Measurements from ENCODE around the gene RAC3.

The RAC3 gene

GRCh38 chr17:82045936-82046484, 14.5 kb downstream of the RAC3 start:
- DNase-seq = no peak

- DNase-seq = no peak
Observed at GRCh38 chr17:82046903-82047302, 15.4 kb downstream of the RAC3 start.

- DNase-seq = no peak
Observed at GRCh38 chr17:82047379-82047778, 15.9 kb downstream of the RAC3 start.

- no peak for DNase-seq
Observed at GRCh38 chr17:82047914-82048570, 16.6 kb downstream of the RAC3 start.

- no peak for DNase-seq
Observed at GRCh38 chr17:82048571-82048971, 17.1 kb downstream of the RAC3 start.

GRCh38 chr17:82049106-82049505, 17.6 kb downstream of the RAC3 start:
- no peak for DNase-seq

- no peak for DNase-seq
Observed at GRCh38 chr17:82049521-82049971, 18.1 kb downstream of the RAC3 start.

GRCh38 chr17:82050152-82050760, 18.8 kb downstream of the RAC3 start:
- no peak for DNase-seq

GRCh38 chr17:82050761-82051641, 19.5 kb downstream of the RAC3 start:
- no peak for DNase-seq

GRCh38 chr17:82051776-82052637, 20.5 kb downstream of the RAC3 start, which contains the start of the genes GPS1 and RFNG:
TSS of gene GPS1 (plus strand) at chr17:82051898. CDS start at chr17:82051932, 34 bp downstream.
TSS of gene RFNG (minus strand) at chr17:82051811. CDS start at chr17:82051766, 45 bp downstream.
- DNase-seq = peak; percentile 78

GRCh38 chr17:82052638-82053059, 21.2 kb downstream of the RAC3 start:
- no peak for DNase-seq

GRCh38 chr17:82053130-82053529, 21.7 kb downstream of the RAC3 start:
- no peak for DNase-seq

- DNase-seq = no peak
Observed at GRCh38 chr17:82053556-82054263, 22.2 kb downstream of the RAC3 start.

GRCh38 chr17:82054351-82055022, 23.0 kb downstream of the RAC3 start:
- no peak for DNase-seq

- no peak for DNase-seq
Observed at GRCh38 chr17:82055023-82055964, 23.8 kb downstream of the RAC3 start.

GRCh38 chr17:82055965-82056728, 24.7 kb downstream of the RAC3 start:
- no peak for DNase-seq

- DNase-seq = no peak
Observed at GRCh38 chr17:82056729-82057621, 25.5 kb downstream of the RAC3 start.

All from suppressor macrophage treated with lipopolysaccharide for 4 hours (primary cell).